ENCODE results near the gene MFSD8.
"Not testable (repeated sequence)": the region's sequence is repeated elsewhere in the genome, so short reads cannot be mapped to it uniquely, and the experiment has no call there.

The MFSD8 gene

GRCh38 chr4:127993151-127993550 is 28.2 kb upstream of the MFSD8 start:
- TF ChIP-seq CTCF (IDR thresholded peaks at IDR 0.05; ENCODE audit: low read depth, low read length, missing control alignments), result no peak
- DNase-seq (ENCODE audit: extremely low read depth, low read depth), result no peak
- no peak overlapping the region for H3K4me3 ChIP-seq (replicated peaks; ENCODE audit: low read depth, low read length)

GRCh38 chr4:127988638-127989037 is 23.7 kb upstream of the MFSD8 start:
- no peak for DNase-seq (ENCODE audit: extremely low read depth, low read depth)
- H3K4me3 ChIP-seq (replicated peaks; ENCODE audit: low read depth, low read length), result no peak overlapping the region

GRCh38 chr4:127985989-127986388 is 21.0 kb upstream of the MFSD8 start:
- no peak overlapping the region for H3K4me3 ChIP-seq (replicated peaks; ENCODE audit: low read depth, low read length)
- no peak for TF ChIP-seq CTCF (IDR thresholded peaks at IDR 0.05; ENCODE audit: low read depth, low read length, missing control alignments)
- DNase-seq (ENCODE audit: extremely low read depth, low read depth), result no peak

More at GRCh38 chr4:127988638-127989037, 23.7 kb upstream of the MFSD8 start:
- TF ChIP-seq CTCF (IDR thresholded peaks at IDR 0.05; ENCODE audit: low read depth, low read length, missing control alignments), result no peak

- H3K4me3 ChIP-seq (replicated peaks; ENCODE audit: low read depth, low read length), result no peak overlapping the region
- no peak for TF ChIP-seq CTCF (IDR thresholded peaks at IDR 0.05; ENCODE audit: low read depth, low read length, missing control alignments)
- no peak for DNase-seq (ENCODE audit: extremely low read depth, low read depth)
These were observed 17.5 kb upstream of the MFSD8 start for GRCh38 chr4:127982445-127982844.

GRCh38 chr4:127978930-127979329 is 14.0 kb upstream of the MFSD8 start:
- DNase-seq (ENCODE audit: extremely low read depth, low read depth), result no peak
- no peak for TF ChIP-seq CTCF (IDR thresholded peaks at IDR 0.05; ENCODE audit: low read depth, low read length, missing control alignments)
- no peak overlapping the region for H3K4me3 ChIP-seq (replicated peaks; ENCODE audit: low read depth, low read length)

GRCh38 chr4:127975121-127975770 is 10.3 kb upstream of the MFSD8 start:
- no peak overlapping the region for H3K4me3 ChIP-seq (replicated peaks; ENCODE audit: low read depth, low read length)
- no peak for DNase-seq (ENCODE audit: extremely low read depth, low read depth)
- TF ChIP-seq CTCF (IDR thresholded peaks at IDR 0.05; ENCODE audit: low read depth, low read length, missing control alignments), result no peak

GRCh38 chr4:127970925-127971324 is 6.0 kb upstream of the MFSD8 start:
- not testable (repeated sequence) for DNase-seq (ENCODE audit: extremely low read depth, low read depth); H3K4me3 ChIP-seq (replicated peaks; ENCODE audit: low read depth, low read length)

Data from HFF-Myc (cell line).